HepG2 (cell line): ENCODE data around the gene SURF2. TPM values are rescaled to one million over a fixed set of nuclear protein-coding genes. Genes with fewer than 3 reads are reported as not detected.
A peak's percentile ranks its signal among the peaks of the same experiment; 100 is the strongest.

Experiments
- CTCF ChIP-seq: sonication (generic); formaldehyde crosslinking; IDR thresholded peaks from 2 replicates; pipeline ENCODE4 v1.5.0; 2020; ENCODE audit warnings: mild to moderate bottlenecking, missing genetic modification reagents, moderate library complexity
- GTF3A ChIP-seq: sonication (generic); formaldehyde crosslinking; conservative IDR thresholded peaks from 2 replicates; pipeline ENCODE4 v1.4.0; 2020; ENCODE audit warnings: mild to moderate bottlenecking, missing genetic modification reagents
- HNRNPL ChIP-seq: fragments of 200-400 bp; formaldehyde crosslinking; IDR thresholded peaks from 2 replicates; pipeline ENCODE4 v1.6.1; 2017; ENCODE audit warnings: mild to moderate bottlenecking, low read depth, low read length
- PHF20 ChIP-seq: sonication (generic); formaldehyde crosslinking; IDR thresholded peaks from 2 replicates; pipeline ENCODE4 v1.5.0; 2020; ENCODE audit warnings: mild to moderate bottlenecking, missing genetic modification reagents
- SAP130 ChIP-seq: IDR thresholded peaks from 2 replicates; pipeline ENCODE4 v1.6.1; 2016; ENCODE audit warnings: low read depth
- ZBTB10 ChIP-seq: sonication (generic); formaldehyde crosslinking; IDR thresholded peaks from 2 replicates; pipeline ENCODE4 v1.4.0; 2020; ENCODE audit warnings: missing genetic modification reagents, borderline replicate concordance
- ZBTB46 ChIP-seq: sonication (generic); formaldehyde crosslinking; IDR thresholded peaks from 2 replicates; pipeline ENCODE4 v1.4.0; 2020; ENCODE audit warnings: mild to moderate bottlenecking, missing genetic modification reagents, borderline replicate concordance
- ZMAT3 ChIP-seq: sonication (generic); formaldehyde crosslinking; conservative IDR thresholded peaks from 2 replicates; pipeline ENCODE4 v1.7.0; 2021; ENCODE audit warnings: missing genetic modification reagents
- ZMAT5 ChIP-seq: sonication (generic); formaldehyde crosslinking; IDR thresholded peaks from 2 replicates; pipeline ENCODE4 v1.5.0; 2020; ENCODE audit warnings: mild to moderate bottlenecking, low read depth, missing genetic modification reagents, borderline replicate concordance
- ZNF407 ChIP-seq: sonication (generic); formaldehyde crosslinking; IDR thresholded peaks from one replicate; pipeline ENCODE4 v1.5.1; 2020; ENCODE audit warnings: mild to moderate bottlenecking, missing genetic modification reagents; ENCODE audit errors: not compliant biosample characterization
- ZNF414 ChIP-seq: sonication (generic); formaldehyde crosslinking; IDR thresholded peaks from 2 replicates; pipeline ENCODE4 v1.5.0; 2020; ENCODE audit warnings: missing genetic modification reagents
- ZNF841 ChIP-seq: sonication (generic); formaldehyde crosslinking; IDR thresholded peaks from 2 replicates; pipeline ENCODE4 v1.8.1; 2023; ENCODE audit warnings: missing genetic modification reagents, borderline replicate concordance
- polyA plus RNA-seq, 8 experiments: library from polyadenylated mRNA; depleted of rRNA in 3 of 8; stranded (reverse) in 7 of 8; unstranded in 1 of 8; fragments of >200 nt; fragmentation: Illumina TruSeq in 4 of 8; extraction: Trizol in 4 of 8; gene quantifications; 2 replicates each; pipeline versions ENCODE4 v1.2.1 to v1.2.3, GENCODE V29; 2011 to 2016; ENCODE audit warnings: low read depth in 4 of 8, missing spikeins in 1 of 8, mixed read lengths in 1 of 8; ENCODE audit not compliant: insufficient read depth in 1 of 8
- total RNA-seq, 5 experiments: library from RNA; depleted of rRNA; stranded (reverse); fragments of >200 nt; fragmentation: Illumina TruSeq; extraction: Trizol; gene quantifications; 2 replicates each; pipeline ENCODE4 v1.2.3, GENCODE V29; 2016; ENCODE audit warnings: low read depth in 1 of 5

SURF2 gene
- total and polyA plus RNA-seq, 2 of the 13 experiments (the other 11 are each of a cell fraction or from before 2014, with no cell fraction given), result 6.3 to 13.6 TPM

GRCh38 chr9:133390713-133391112, 34.4 kb downstream of the SURF2 start (continued):
- TF ChIP-seq ZNF407 (CRISPR knock-in tag) (no peak), ZNF414 (CRISPR knock-in tag) (0 out of 2 replicates have a peak, but pooled peaks have one; percentile 78), ZBTB46 (no peak), HNRNPL (0 out of 2 replicates have a peak, but pooled peaks have one; percentile 16), PHF20 (CRISPR knock-in tag) (no peak), ZBTB10 (CRISPR knock-in tag) (peak; percentile 85; the same call in 1 of the 2 replicates), ZMAT3 (CRISPR knock-in tag) (no peak), SAP130 (no peak; the same call in 1 of the 2 replicates), ZMAT5 (no peak), CTCF (CRISPR knock-in tag) (peak; percentile 36), ZNF841 (CRISPR knock-in tag) (no peak), GTF3A (CRISPR knock-in tag) (no peak)
